Calu3 (cell line): ENCODE results near the gene ALKBH2. TPM values are rescaled to one million over a fixed set of nuclear protein-coding genes. Genes with fewer than 3 reads are reported as not detected.

Experiments used
- BruUV-seq: library from RNA; stranded (reverse); fragments of 400-500 nt; replicated peaks from 2 replicates; lab custom pipeline; 2021; lab: Mats Ljungman, UMichigan
- CTCF ChIA-PET: fragments of 300-600 bp; sonication (Branson Sonifier 250); formaldehyde crosslinking; loops from one replicate; lab custom pipeline; 2022; ENCODE audit warnings: antibody characterized with exemption; lab: Charles Lee
- DNase-seq: peaks from one replicate; pipeline ENCODE4 v3.0.0; 2022
- H3K27ac Mint-ChIP-seq: one replicate; pipeline ENCODE4 v1.8.0; 2022; ENCODE audit warnings: mixed read lengths; ENCODE audit not compliant: unreplicated experiment
- H3K27me3 Mint-ChIP-seq: one replicate; pipeline ENCODE4 v1.8.0; 2022; ENCODE audit warnings: mixed read lengths; ENCODE audit not compliant: unreplicated experiment
- H3K36me3 Mint-ChIP-seq: one replicate; pipeline ENCODE4 v1.8.0; 2022; ENCODE audit warnings: mild to moderate bottlenecking, moderate library complexity, mixed read lengths; ENCODE audit not compliant: insufficient read depth, unreplicated experiment
- H3K4me1 Mint-ChIP-seq: one replicate; pipeline ENCODE4 v1.8.0; 2022; ENCODE audit warnings: mild to moderate bottlenecking, low read depth, mixed read lengths; ENCODE audit not compliant: unreplicated experiment
- H3K4me3 Mint-ChIP-seq: one replicate; pipeline ENCODE4 v1.8.0; 2022; ENCODE audit warnings: mild to moderate bottlenecking, low read depth, moderate library complexity, mixed read lengths; ENCODE audit not compliant: unreplicated experiment
- H3K9me3 Mint-ChIP-seq: one replicate; pipeline ENCODE4 v1.8.0; 2022; ENCODE audit warnings: low read depth, mixed read lengths; ENCODE audit not compliant: unreplicated experiment
- CTCF ChIP-seq: fragments of 200-600 bp; IDR thresholded peaks from one replicate; pipeline ENCODE4 v1.8.0; 2022; ENCODE audit warnings: antibody characterized with exemption; ENCODE audit not compliant: unreplicated experiment
- intact Hi-C: fragments of 100-400 bp; cut with micrococcal nuclease; formaldehyde crosslinking; loops from one replicate; pipeline ENCODE4 v1.10.0; 2022; ENCODE audit not compliant: unreplicated experiment
- total RNA-seq: library from RNA; stranded (reverse); gene quantifications from 2 replicates; pipeline ENCODE4 v1.2.3, GENCODE V29; 2022

ALKBH2 gene
- total RNA-seq, 1 experiment from 2014 or later = 43.1 TPM

DNA sequence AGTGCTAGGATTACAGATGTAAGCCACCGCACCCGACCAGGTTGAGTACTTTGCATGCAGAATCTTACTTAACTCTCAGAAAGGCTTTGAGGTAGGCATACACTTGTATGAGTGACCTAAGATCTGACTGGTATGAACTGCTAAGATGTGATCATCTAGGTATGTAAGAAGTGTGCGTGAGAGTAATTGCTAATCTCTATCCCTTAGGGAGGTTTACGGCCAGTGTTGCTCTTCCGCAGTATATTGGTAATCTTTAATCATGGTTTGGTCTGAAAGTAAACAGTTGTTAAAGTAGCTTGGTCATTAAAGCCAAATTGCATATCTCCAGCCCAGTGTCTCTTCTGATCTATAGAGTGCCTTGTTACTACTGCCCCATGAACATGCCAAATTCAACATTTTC, 11.9 kb upstream of the ALKBH2 start:
- Mint-ChIP-seq H3K4me3 (no peak overlapping the region), H3K27ac (no peak overlapping the region), H3K4me1 (peaks cover 2% of the 10 kb centered on the region), H3K9me3 (no peaks in the 10 kb centered on the region), H3K27me3 (no peaks in the 10 kb centered on the region), H3K36me3 (peaks cover 33% of the 10 kb centered on the region)
- TF ChIP-seq CTCF = no peak
- no peak for DNase-seq
- no TSS peak for BruUV-seq
- CTCF ChIA-PET = interaction anchor here (0.6 kb wide), 1 partner anchor 13 kb away, joined by 4 read pairs; no protein-coding TSS in a partner anchor
- intact Hi-C loops = no loop called here

- BruUV-seq = no TSS peak
- Mint-ChIP-seq H3K36me3 (peaks cover 43% of the 10 kb centered on the region), H3K27me3 (no peaks in the 10 kb centered on the region), H3K4me1 (peaks cover 12% of the 10 kb centered on the region), H3K27ac (no peak overlapping the region), H3K9me3 (no peaks in the 10 kb centered on the region), H3K4me3 (no peak overlapping the region)
- DNase-seq = no peak
- intact Hi-C loops = no loop called here
- CTCF ChIA-PET = no interaction called here
- no peak for TF ChIP-seq CTCF
Observed at GRCh38 chr12:109102491-109102890, 9.2 kb upstream of the ALKBH2 start.

GRCh38 chr12:109100741-109101140, 7.5 kb upstream of the ALKBH2 start:
- Mint-ChIP-seq H3K4me3 (no peak overlapping the region), H3K27me3 (no peaks in the 10 kb centered on the region), H3K36me3 (peaks cover 42% of the 10 kb centered on the region), H3K4me1 (peaks cover 12% of the 10 kb centered on the region), H3K9me3 (no peaks in the 10 kb centered on the region), H3K27ac (no peak overlapping the region)
- no TSS peak for BruUV-seq
- intact Hi-C loops = no loop called here
- TF ChIP-seq CTCF = no peak
- CTCF ChIA-PET = no interaction called here
- DNase-seq = no peak

- BruUV-seq = no TSS peak
- peaks cover 37% of the 10 kb centered on the region for H3K36me3 Mint-ChIP-seq
- DNase-seq = no peak
- peaks cover 12% of the 10 kb centered on the region for H3K4me1 Mint-ChIP-seq
- CTCF ChIA-PET = interaction anchor here (0.9 kb wide), 1 partner anchor 288 kb away, joined by 3 read pairs; no protein-coding TSS in a partner anchor
- intact Hi-C loops = loop anchor here (10.0 kb wide), 3 partner anchors 135 to 435 kb away; no protein-coding TSS in a partner anchor
- peak overlapping the region; percentile 98 for H3K4me3 Mint-ChIP-seq
- no peak overlapping the region for H3K27ac Mint-ChIP-seq
- no peak for TF ChIP-seq CTCF
- H3K27me3 Mint-ChIP-seq = no peaks in the 10 kb centered on the region
- no peaks in the 10 kb centered on the region for H3K9me3 Mint-ChIP-seq
Observed at GRCh38 chr12:109099431-109100020, 6.3 kb upstream of the ALKBH2 start.
